GM23338 (cell line): ENCODE data around the gene SCG3.

ENCODE experiments used
- CREB1 ChIP-seq: fragments of 250-450 bp; sonication (Bioruptor Pico); IDR thresholded peaks from 2 replicates; pipeline ENCODE4 v1.5.0; 2020; ENCODE audit warnings: low read depth, mild to moderate bottlenecking, moderate library complexity
- CTCF ChIP-seq, 2 experiments: fragments of 200-600 bp in 1 of 2; sonication (generic) in 1 of 2; conservative IDR thresholded peaks; 2 replicates each; pipeline versions ENCODE4 v1.5.1 to v1.6.1; 2016 to 2017; ENCODE audit warnings: antibody characterized with exemption in 2 of 2, low read depth in 2 of 2, mild to moderate bottlenecking in 2 of 2, moderate library complexity in 1 of 2
- EZH2 ChIP-seq: fragments of 200-600 bp; sonication (generic); IDR thresholded peaks from one replicate; pipeline ENCODE4 v1.8.0; 2017; ENCODE audit warnings: antibody characterized with exemption, mild to moderate bottlenecking, low read depth; ENCODE audit not compliant: unreplicated experiment
- EZH2phosphoT487 ChIP-seq: fragments of 200-600 bp; sonication (generic); IDR thresholded peaks from one replicate; pipeline ENCODE4 v1.8.1; 2018; ENCODE audit warnings: antibody characterized with exemption; ENCODE audit not compliant: unreplicated experiment
- JUNB ChIP-seq: IDR thresholded peaks from one replicate; pipeline ENCODE4 v1.6.1; 2016; ENCODE audit warnings: antibody characterized with exemption; ENCODE audit not compliant: unreplicated experiment
- POLR2AphosphoS5 ChIP-seq: IDR thresholded peaks from 2 replicates; pipeline ENCODE4 v1.6.1; 2016; ENCODE audit warnings: antibody characterized with exemption, low read depth
- REST ChIP-seq: IDR thresholded peaks from one replicate; pipeline ENCODE4 v1.6.1; 2018; ENCODE audit warnings: antibody characterized with exemption; ENCODE audit not compliant: unreplicated experiment
- STAT1 ChIP-seq: IDR thresholded peaks from one replicate; pipeline ENCODE4 v1.6.1; 2016; ENCODE audit warnings: antibody characterized with exemption; ENCODE audit not compliant: unreplicated experiment
- ZNF114 ChIP-seq: fragments of 250-450 bp; sonication (Bioruptor Pico); IDR thresholded peaks from 2 replicates; pipeline ENCODE4 v1.5.0; 2020; ENCODE audit warnings: mild to moderate bottlenecking, moderate library complexity
- ZNF331 ChIP-seq: fragments of 250-450 bp; sonication (Bioruptor Pico); IDR thresholded peaks from 2 replicates; pipeline ENCODE4 v1.5.0; 2020; ENCODE audit warnings: low read depth, mild to moderate bottlenecking, moderate library complexity

- no peak for TF ChIP-seq CTCF (conservative IDR thresholded peaks at IDR 0.05; ENCODE audit: low read depth in 2 of 2)
- no peak for TF ChIP-seq EZH2phosphoT487
- TF ChIP-seq POLR2AphosphoS5, result no peak
- no peak for TF ChIP-seq EZH2
- TF ChIP-seq REST, result no peak
- TF ChIP-seq ZNF331, result no peak
- TF ChIP-seq JUNB, result no peak
- no peak for TF ChIP-seq CREB1 (CRISPR knock-in tag)
- no peak for TF ChIP-seq ZNF114 (CRISPR knock-in tag)
- no peak for TF ChIP-seq STAT1
These were observed 26.7 kb downstream of the SCG3 start for GRCh38 chr15:51708013-51708412.
